Caco-2 (cell line): Measurements from ENCODE around the gene ENTPD7. TPM values are rescaled to one million over a fixed set of nuclear protein-coding genes. Genes with fewer than 3 reads are reported as not detected.

Experiments used
- BruUV-seq: library from RNA; stranded (reverse); fragments of 400-500 nt; replicated peaks from 2 replicates; lab custom pipeline; 2021; lab: Mats Ljungman, UMichigan
- CTCF ChIA-PET: fragments of 300-600 bp; sonication (Branson Sonifier 250); formaldehyde crosslinking; loops from one replicate; lab custom pipeline; 2022; ENCODE audit warnings: antibody characterized with exemption; lab: Charles Lee
- POLR2A ChIA-PET: fragments of 300-600 bp; sonication (Branson Sonifier 250); formaldehyde crosslinking; loops from one replicate; lab custom pipeline; 2022; ENCODE audit warnings: antibody characterized with exemption; lab: Charles Lee
- DNase-seq, 2 experiments: peaks; one replicate each; pipeline versions ENCODE4 v3.0.0 to v3.0.0-alpha.2; 2020 to 2022
- H3K27me3 ChIP-seq: replicated peaks from 2 replicates; pipeline ENCODE4 v1.6.0; 2011; ENCODE audit warnings: low read length; ENCODE audit not compliant: control insufficient read depth, insufficient read depth
- H3K36me3 ChIP-seq: 2 replicates; pipeline ENCODE4 v1.5.1; 2011; ENCODE audit warnings: low read length; ENCODE audit not compliant: control insufficient read depth, insufficient read depth
- H3K4me1 ChIP-seq: fragments of 250-450 bp; sonication (Bioruptor Pico); 2 replicates; pipeline ENCODE4 v1.5.1; 2020; ENCODE audit warnings: mild to moderate bottlenecking
- H3K4me3 ChIP-seq: 2 replicates; pipeline ENCODE4 v1.5.1; 2011; ENCODE audit warnings: low read depth, mild to moderate bottlenecking, control low read depth, low read length
- H3K9me3 ChIP-seq: fragments of 250-450 bp; sonication (Bioruptor Pico); 2 replicates; pipeline ENCODE4 v1.5.1; 2020; ENCODE audit warnings: mild to moderate bottlenecking, moderate library complexity
- H3K27ac Mint-ChIP-seq: one replicate; pipeline ENCODE4 v1.8.0; 2022; ENCODE audit warnings: mixed read lengths; ENCODE audit not compliant: unreplicated experiment
- H3K27me3 Mint-ChIP-seq: one replicate; pipeline ENCODE4 v1.8.0; 2022; ENCODE audit warnings: mixed read lengths; ENCODE audit not compliant: insufficient read depth, unreplicated experiment
- H3K36me3 Mint-ChIP-seq: one replicate; pipeline ENCODE4 v1.8.0; 2022; ENCODE audit warnings: mild to moderate bottlenecking, mixed read lengths; ENCODE audit not compliant: insufficient read depth, unreplicated experiment
- H3K4me1 Mint-ChIP-seq: one replicate; pipeline ENCODE4 v1.8.0; 2022; ENCODE audit warnings: low read depth, mixed read lengths; ENCODE audit not compliant: unreplicated experiment
- H3K4me3 Mint-ChIP-seq: one replicate; pipeline ENCODE4 v1.8.0; 2022; ENCODE audit warnings: mild to moderate bottlenecking, moderate library complexity, mixed read lengths; ENCODE audit not compliant: unreplicated experiment
- H3K9me3 Mint-ChIP-seq: one replicate; pipeline ENCODE4 v1.8.0; 2022; ENCODE audit warnings: mixed read lengths; ENCODE audit not compliant: unreplicated experiment
- CTCF ChIP-seq, 2 experiments: fragments of 200-600 bp in 1 of 2; IDR thresholded peaks; 1 replicate in 1 of 2; 2 replicates in 1 of 2; pipeline versions ENCODE4 v1.5.1 to v1.8.0; 2011 to 2022; ENCODE audit warnings: antibody characterized with exemption in 1 of 2, control low read depth in 1 of 2, inconsistent platforms in 1 of 2, low read depth in 1 of 2, low read length in 1 of 2, mild to moderate bottlenecking in 1 of 2, moderate library complexity in 1 of 2; ENCODE audit not compliant: insufficient read depth in 1 of 2, severe bottlenecking in 1 of 2, unreplicated experiment in 1 of 2
- intact Hi-C: fragments of 100-400 bp; cut with micrococcal nuclease; formaldehyde crosslinking; loops from one replicate; pipeline ENCODE4 v1.10.0; 2022; ENCODE audit not compliant: unreplicated experiment
- total RNA-seq: library from RNA; stranded (reverse); gene quantifications from 2 replicates; pipeline ENCODE4 v1.2.3, GENCODE V29; 2022

The ENTPD7 gene
- total RNA-seq, 1 experiment from 2014 or later = 36.0 TPM

GRCh38 chr10:99750641-99751040 lies 91.3 kb downstream of the ENTPD7 start:
- no peak overlapping the region for H3K27ac Mint-ChIP-seq
- Histone ChIP-seq H3K9me3 (no peaks in the 10 kb centered on the region), H3K4me3 (no peak overlapping the region), H3K36me3 (no peaks in the 10 kb centered on the region; the same call in 1 of the 2 replicates), H3K4me1 (no peaks in the 10 kb centered on the region), H3K27me3 (no peaks in the 10 kb centered on the region)
- no peaks in the 10 kb centered on the region for H3K27me3 Mint-ChIP-seq
- DNase-seq = no peak
- ChIA-PET POLR2A (no interaction called here), CTCF (no interaction called here)
- intact Hi-C loops = no loop called here
- H3K4me3 Mint-ChIP-seq = no peak overlapping the region
- no TSS peak for BruUV-seq
- TF ChIP-seq CTCF (IDR thresholded peaks at IDR 0.05; ENCODE audit: insufficient read depth in 1 of 2, low read depth in 1 of 2, low read length in 1 of 2, severe bottlenecking in 1 of 2, unreplicated experiment in 1 of 2) = no peak
- H3K9me3 Mint-ChIP-seq = no peaks in the 10 kb centered on the region
- H3K4me1 Mint-ChIP-seq = no peaks in the 10 kb centered on the region
- peaks cover 24% of the 10 kb centered on the region for H3K36me3 Mint-ChIP-seq

- CTCF ChIA-PET = no interaction called here
- Histone ChIP-seq H3K4me1 (no peaks in the 10 kb centered on the region), H3K27me3 (no peaks in the 10 kb centered on the region), H3K9me3 (no peaks in the 10 kb centered on the region), H3K36me3 (peaks cover 3% of the 10 kb centered on the region; the same call in 1 of the 2 replicates), H3K4me3 (no peak overlapping the region)
- H3K4me1 Mint-ChIP-seq = no peaks in the 10 kb centered on the region
- H3K9me3 Mint-ChIP-seq = no peaks in the 10 kb centered on the region
- intact Hi-C loops = no loop called here
- no peak for TF ChIP-seq CTCF (IDR thresholded peaks at IDR 0.05; ENCODE audit: insufficient read depth in 1 of 2, low read depth in 1 of 2, low read length in 1 of 2, severe bottlenecking in 1 of 2, unreplicated experiment in 1 of 2)
- no peak overlapping the region for H3K4me3 Mint-ChIP-seq
- peaks cover 56% of the 10 kb centered on the region for H3K36me3 Mint-ChIP-seq
- no TSS peak for BruUV-seq
- no peak overlapping the region for H3K27ac Mint-ChIP-seq
- no peaks in the 10 kb centered on the region for H3K27me3 Mint-ChIP-seq
- POLR2A ChIA-PET = interaction anchor here (0.5 kb wide), 1 partner anchor 13 kb away, joined by 7 read pairs; no protein-coding TSS in a partner anchor
- no peak for DNase-seq
These were observed 95.4 kb downstream of the ENTPD7 start for GRCh38 chr10:99754670-99755069.

Other genes starting within 250 kb of the ENTPD7 start
- 58.5 and 59.8 TPM in 2 replicates for gene GOT1, start 228.9 kb upstream of the ENTPD7 start, total RNA-seq
- gene NKX2-3, start 126.6 kb upstream of the ENTPD7 start, total RNA-seq = 0.37 and 0.43 TPM in 2 replicates
- 33.8 and 36.7 TPM in 2 replicates for gene SLC25A28, start 39.1 kb upstream of the ENTPD7 start, total RNA-seq
- 47.6 and 50.2 TPM in 2 replicates for gene COX15, start 72.6 kb downstream of the ENTPD7 start, total RNA-seq
- 27.6 and 30.1 TPM in 2 replicates for gene CUTC, start 72.7 kb downstream of the ENTPD7 start, total RNA-seq
- 128 and 129 TPM in 2 replicates for gene ABCC2, start 123.1 kb downstream of the ENTPD7 start, total RNA-seq